ENCODE data around the gene PKP1. TPM values are rescaled to one million over a fixed set of nuclear protein-coding genes. Genes with fewer than 3 reads are reported as not detected.

Gene PKP1
- total and polyA plus RNA-seq, 10 of the 15 experiments (the other 5 are each of a cell fraction or from before 2014, with no cell fraction given): 0.03 TPM; not detected in 9

DNA sequence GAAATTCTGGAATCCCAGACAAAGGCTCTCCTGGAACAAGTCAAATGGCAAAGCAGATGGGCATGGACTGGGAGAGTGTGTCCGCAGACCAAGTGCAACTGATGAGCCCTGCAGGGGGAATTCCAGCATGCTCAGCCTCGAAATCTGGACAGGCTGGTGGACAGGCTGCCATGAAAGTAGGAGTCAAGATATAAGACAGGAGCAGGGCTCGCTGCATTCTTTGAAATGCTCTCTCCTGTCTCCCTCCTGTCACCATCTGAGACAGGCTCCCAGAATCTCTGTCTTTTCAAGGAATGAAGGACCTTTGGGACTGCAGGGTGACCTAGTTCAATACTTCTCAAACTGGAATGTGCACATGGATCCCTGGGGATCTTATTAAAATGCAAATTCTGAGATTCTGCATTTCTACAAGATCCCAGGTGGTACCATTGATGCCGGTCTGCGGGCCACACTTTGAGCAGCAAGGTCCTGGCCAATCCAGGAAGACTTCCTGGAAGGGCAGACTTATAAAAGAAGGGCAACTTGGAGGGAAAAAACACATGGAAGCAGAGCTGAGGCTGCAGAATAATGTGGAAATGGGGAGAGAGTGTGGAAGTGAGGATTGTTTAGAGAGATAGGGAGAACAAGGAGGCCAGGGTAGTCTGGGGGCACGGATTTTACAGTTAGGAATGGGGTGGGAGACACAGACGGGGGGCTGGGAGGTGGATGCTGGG, 64.3 kb downstream of the PKP1 start:
- FAIRE-seq (no peak), DNase-seq (ENCODE audit: low read depth, low spot score) (no peak), ATAC-seq (no peak)
- CTCF ChIA-PET: interaction anchor here (0.7 to 4.8 kb wide), 17 partner anchors 12 to 376 kb away, joined by 3 to 46 read pairs (median 9); no protein-coding TSS in a partner anchor
- no peaks in the 10 kb centered on the region for H3K36me3 ChIP-seq (ENCODE audit: control insufficient read depth in 2 of 2, insufficient read depth in 2 of 2, low read length in 1 of 2)
- BruUV-seq (replicated peaks): no TSS peak
- no peak for TF ChIP-seq CHD4 (IDR thresholded peaks at IDR 0.05)
- no peak for TF ChIP-seq JUND (IDR thresholded peaks at IDR 0.05; ENCODE audit: low read depth, low read length)
- TF ChIP-seq RCOR1 (conservative IDR thresholded peaks at IDR 0.05; ENCODE audit: low read depth, low read length): no peak
- TF ChIP-seq, protein P1, sequence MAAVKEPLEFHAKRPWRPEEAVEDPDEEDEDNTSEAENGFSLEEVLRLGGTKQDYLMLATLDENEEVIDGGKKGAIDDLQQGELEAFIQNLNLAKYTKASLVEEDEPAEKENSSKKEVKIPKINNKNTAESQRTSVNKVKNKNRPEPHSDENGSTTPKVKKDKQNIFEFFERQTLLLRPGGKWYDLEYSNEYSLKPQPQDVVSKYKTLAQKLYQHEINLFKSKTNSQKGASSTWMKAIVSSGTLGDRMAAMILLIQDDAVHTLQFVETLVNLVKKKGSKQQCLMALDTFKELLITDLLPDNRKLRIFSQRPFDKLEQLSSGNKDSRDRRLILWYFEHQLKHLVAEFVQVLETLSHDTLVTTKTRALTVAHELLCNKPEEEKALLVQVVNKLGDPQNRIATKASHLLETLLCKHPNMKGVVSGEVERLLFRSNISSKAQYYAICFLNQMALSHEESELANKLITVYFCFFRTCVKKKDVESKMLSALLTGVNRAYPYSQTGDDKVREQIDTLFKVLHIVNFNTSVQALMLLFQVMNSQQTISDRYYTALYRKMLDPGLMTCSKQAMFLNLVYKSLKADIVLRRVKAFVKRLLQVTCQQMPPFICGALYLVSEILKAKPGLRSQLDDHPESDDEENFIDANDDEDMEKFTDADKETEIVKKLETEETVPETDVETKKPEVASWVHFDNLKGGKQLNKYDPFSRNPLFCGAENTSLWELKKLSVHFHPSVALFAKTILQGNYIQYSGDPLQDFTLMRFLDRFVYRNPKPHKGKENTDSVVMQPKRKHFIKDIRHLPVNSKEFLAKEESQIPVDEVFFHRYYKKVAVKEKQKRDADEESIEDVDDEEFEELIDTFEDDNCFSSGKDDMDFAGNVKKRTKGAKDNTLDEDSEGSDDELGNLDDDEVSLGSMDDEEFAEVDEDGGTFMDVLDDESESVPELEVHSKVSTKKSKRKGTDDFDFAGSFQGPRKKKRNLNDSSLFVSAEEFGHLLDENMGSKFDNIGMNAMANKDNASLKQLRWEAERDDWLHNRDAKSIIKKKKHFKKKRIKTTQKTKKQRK (IDR thresholded peaks at IDR 0.05; ENCODE audit: low read depth, low read length): no peak
- TF ChIP-seq YY1 (IDR thresholded peaks at IDR 0.05; ENCODE audit: low read depth, low read length): no peak
- TF ChIP-seq SMAD5 (IDR thresholded peaks at IDR 0.05; ENCODE audit: low read depth): no peak
- TF ChIP-seq BACH1 (IDR thresholded peaks at IDR 0.05; ENCODE audit: borderline replicate concordance): no peak
- TF ChIP-seq, protein P2, sequence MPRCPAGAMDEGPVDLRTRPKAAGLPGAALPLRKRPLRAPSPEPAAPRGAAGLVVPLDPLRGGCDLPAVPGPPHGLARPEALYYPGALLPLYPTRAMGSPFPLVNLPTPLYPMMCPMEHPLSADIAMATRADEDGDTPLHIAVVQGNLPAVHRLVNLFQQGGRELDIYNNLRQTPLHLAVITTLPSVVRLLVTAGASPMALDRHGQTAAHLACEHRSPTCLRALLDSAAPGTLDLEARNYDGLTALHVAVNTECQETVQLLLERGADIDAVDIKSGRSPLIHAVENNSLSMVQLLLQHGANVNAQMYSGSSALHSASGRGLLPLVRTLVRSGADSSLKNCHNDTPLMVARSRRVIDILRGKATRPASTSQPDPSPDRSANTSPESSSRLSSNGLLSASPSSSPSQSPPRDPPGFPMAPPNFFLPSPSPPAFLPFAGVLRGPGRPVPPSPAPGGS (IDR thresholded peaks at IDR 0.05; ENCODE audit: borderline replicate concordance, insufficient read depth, low read depth, low read length, poor library complexity, severe bottlenecking): no peak
- no peak for TF ChIP-seq ZNF24 (IDR thresholded peaks at IDR 0.05)
- TF ChIP-seq, protein P3, sequence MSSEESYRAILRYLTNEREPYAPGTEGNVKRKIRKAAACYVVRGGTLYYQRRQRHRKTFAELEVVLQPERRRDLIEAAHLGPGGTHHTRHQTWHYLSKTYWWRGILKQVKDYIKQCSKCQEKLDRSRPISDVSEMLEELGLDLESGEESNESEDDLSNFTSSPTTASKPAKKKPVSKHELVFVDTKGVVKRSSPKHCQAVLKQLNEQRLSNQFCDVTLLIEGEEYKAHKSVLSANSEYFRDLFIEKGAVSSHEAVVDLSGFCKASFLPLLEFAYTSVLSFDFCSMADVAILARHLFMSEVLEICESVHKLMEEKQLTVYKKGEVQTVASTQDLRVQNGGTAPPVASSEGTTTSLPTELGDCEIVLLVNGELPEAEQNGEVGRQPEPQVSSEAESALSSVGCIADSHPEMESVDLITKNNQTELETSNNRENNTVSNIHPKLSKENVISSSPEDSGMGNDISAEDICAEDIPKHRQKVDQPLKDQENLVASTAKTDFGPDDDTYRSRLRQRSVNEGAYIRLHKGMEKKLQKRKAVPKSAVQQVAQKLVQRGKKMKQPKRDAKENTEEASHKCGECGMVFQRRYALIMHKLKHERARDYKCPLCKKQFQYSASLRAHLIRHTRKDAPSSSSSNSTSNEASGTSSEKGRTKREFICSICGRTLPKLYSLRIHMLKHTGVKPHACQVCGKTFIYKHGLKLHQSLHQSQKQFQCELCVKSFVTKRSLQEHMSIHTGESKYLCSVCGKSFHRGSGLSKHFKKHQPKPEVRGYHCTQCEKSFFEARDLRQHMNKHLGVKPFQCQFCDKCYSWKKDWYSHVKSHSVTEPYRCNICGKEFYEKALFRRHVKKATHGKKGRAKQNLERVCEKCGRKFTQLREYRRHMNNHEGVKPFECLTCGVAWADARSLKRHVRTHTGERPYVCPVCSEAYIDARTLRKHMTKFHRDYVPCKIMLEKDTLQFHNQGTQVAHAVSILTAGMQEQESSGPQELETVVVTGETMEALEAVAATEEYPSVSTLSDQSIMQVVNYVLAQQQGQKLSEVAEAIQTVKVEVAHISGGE (CRISPR knock-in tag; IDR thresholded peaks at IDR 0.05): no peak
- POLR2A ChIA-PET: no interaction called here
- RAD21 ChIA-PET (ENCODE audit: unreplicated experiment): interaction anchor here (0.7 to 4.4 kb wide), 7 partner anchors 10 to 376 kb away, joined by 3 to 19 read pairs (median 4); no protein-coding TSS in a partner anchor
- H4K20me1 ChIP-seq (ENCODE audit: control insufficient read depth, insufficient read depth): no peaks in the 10 kb centered on the region
- H2AFZ ChIP-seq (ENCODE audit: control insufficient read depth, low read depth, low read length): no peak overlapping the region
- 0% methylated on average over 7 of the region's 7 CpGs for WGBS (ENCODE audit: insufficient coverage, insufficient replicate concordance, low lambda C conversion rate, missing lambda C conversion rate)
- H3K9ac ChIP-seq (ENCODE audit: control insufficient read depth, insufficient read depth, low read length): no peak overlapping the region
- H3K9me3 ChIP-seq (replicated peaks; ENCODE audit: control insufficient read depth, insufficient read depth, low read length): no peaks in the 10 kb centered on the region
- H3K4me3 ChIP-seq: no peak overlapping the region
- H3K79me2 ChIP-seq (ENCODE audit: control insufficient read depth, insufficient read depth, low read length): no peaks in the 10 kb centered on the region
- H3K27me3 ChIP-seq (replicated peaks in 1 of 2; ENCODE audit: control insufficient read depth in 2 of 2, insufficient read depth in 2 of 2, low read length in 1 of 2): peaks cover 0 to 1% of the 10 kb centered on the region in 2 experiments; a peak in 1 of 4 replicates
- H3K27ac ChIP-seq (ENCODE audit: control insufficient read depth, insufficient read depth): no peak overlapping the region
- intact Hi-C loops (cut with micrococcal nuclease; ENCODE audit: unreplicated experiment) (loop anchor here (1.0 to 5.0 kb wide), 3 partner anchors 61 to 95 kb away; no protein-coding TSS in a partner anchor), in situ Hi-C loops (cut with MboI) (no loop called here)
- no peak overlapping the region for H3K4me2 ChIP-seq (ENCODE audit: control insufficient read depth, insufficient read depth)
- SMC1A ChIA-PET (ENCODE audit: uncharacterized antibody, unreplicated experiment): interaction anchor here (1.4 to 2.8 kb wide), 6 partner anchors 13 to 165 kb away, joined by 3 to 11 read pairs (median 6); no protein-coding TSS in a partner anchor
- no peaks in the 10 kb centered on the region for H3K4me1 ChIP-seq (ENCODE audit: control insufficient read depth, insufficient read depth, low read length)
